Measurements from ENCODE around the gene RTN1. TPM values are rescaled to one million over a fixed set of nuclear protein-coding genes. Genes with fewer than 3 reads are reported as not detected.

RTN1 gene
- total RNA-seq, 1 experiment from 2014 or later, result 1.1 TPM

DNA sequence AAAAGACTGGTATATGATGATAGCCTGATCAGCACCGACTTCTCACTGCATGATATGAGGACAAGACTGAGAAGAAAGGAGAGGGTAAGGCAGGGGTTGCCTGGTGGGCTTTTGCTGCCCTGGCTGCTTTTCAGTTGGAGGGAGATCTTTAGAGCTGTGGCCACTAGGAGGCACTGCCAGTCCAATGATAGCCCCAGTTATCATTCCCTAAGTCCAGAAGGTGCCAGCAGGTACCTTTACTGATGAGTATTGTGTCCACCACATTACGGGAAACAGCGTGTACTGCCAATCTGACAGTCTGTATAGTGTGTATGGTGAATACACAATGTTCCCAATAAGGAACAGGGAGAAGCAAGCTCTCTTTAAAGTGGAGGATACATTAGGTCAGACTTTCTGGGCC lies 238.2 kb downstream of the RTN1 start:
- peaks cover 15% of the 10 kb centered on the region for H3K4me1 Mint-ChIP-seq
- no peak overlapping the region for H3K4me3 Mint-ChIP-seq
- peak; percentile 65 for ATAC-seq
- ChIA-PET CTCF (interaction anchor here (0.6 to 2.6 kb wide), 10 partner anchors 44 to 519 kb away, joined by 3 to 47 read pairs (median 4); partner anchors contain the start of genes CCDC175 and LRRC9), POLR2A (no interaction called here)
- H3K9me3 Mint-ChIP-seq, result peaks cover 21% of the 10 kb centered on the region
- DNase-seq (ENCODE audit: low spot score), result peak; percentile 64
- peaks cover 27% of the 10 kb centered on the region for H3K27me3 Mint-ChIP-seq (ENCODE audit: low read depth)
- H3K36me3 Mint-ChIP-seq, result no peaks in the 10 kb centered on the region
- no peak overlapping the region for H3K27ac Mint-ChIP-seq
- TF ChIP-seq, protein P1, sequence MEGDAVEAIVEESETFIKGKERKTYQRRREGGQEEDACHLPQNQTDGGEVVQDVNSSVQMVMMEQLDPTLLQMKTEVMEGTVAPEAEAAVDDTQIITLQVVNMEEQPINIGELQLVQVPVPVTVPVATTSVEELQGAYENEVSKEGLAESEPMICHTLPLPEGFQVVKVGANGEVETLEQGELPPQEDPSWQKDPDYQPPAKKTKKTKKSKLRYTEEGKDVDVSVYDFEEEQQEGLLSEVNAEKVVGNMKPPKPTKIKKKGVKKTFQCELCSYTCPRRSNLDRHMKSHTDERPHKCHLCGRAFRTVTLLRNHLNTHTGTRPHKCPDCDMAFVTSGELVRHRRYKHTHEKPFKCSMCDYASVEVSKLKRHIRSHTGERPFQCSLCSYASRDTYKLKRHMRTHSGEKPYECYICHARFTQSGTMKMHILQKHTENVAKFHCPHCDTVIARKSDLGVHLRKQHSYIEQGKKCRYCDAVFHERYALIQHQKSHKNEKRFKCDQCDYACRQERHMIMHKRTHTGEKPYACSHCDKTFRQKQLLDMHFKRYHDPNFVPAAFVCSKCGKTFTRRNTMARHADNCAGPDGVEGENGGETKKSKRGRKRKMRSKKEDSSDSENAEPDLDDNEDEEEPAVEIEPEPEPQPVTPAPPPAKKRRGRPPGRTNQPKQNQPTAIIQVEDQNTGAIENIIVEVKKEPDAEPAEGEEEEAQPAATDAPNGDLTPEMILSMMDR (IDR thresholded peaks at IDR 0.05), result peak; percentile 53; the same call in 1 of the 2 replicates
- TF ChIP-seq HMGA2 (CRISPR knock-in tag; IDR thresholded peaks at IDR 0.05), result no peak

DNA sequence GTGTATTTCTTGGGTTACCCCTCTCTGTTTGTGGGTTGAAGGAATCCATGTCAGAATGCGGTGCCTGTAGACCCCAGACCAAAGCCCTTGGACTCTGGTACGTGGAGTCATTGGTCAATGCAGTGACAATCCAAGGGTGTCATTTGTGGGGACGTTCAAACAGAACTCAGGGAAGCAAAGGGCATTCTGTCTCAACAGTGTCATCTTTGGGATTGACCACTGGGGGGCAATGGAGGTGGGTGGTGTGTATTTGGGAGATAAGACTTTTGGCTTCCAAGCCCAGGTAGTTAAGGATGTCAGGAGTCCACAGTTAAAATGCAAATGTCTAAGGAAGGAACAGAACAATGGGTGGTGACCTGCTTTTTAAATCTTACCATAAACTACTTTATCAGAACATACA lies 239.3 kb downstream of the RTN1 start:
- Mint-ChIP-seq H3K4me3 (peak overlapping the region; percentile 77), H3K36me3 (no peaks in the 10 kb centered on the region), H3K27ac (no peak overlapping the region), H3K27me3 (ENCODE audit: low read depth) (peaks cover 27% of the 10 kb centered on the region), H3K9me3 (peaks cover 15% of the 10 kb centered on the region), H3K4me1 (peaks cover 15% of the 10 kb centered on the region)
- TF ChIP-seq, protein P1 (IDR thresholded peaks at IDR 0.05), result peak; percentile 57; the same call in 1 of the 2 replicates
- TF ChIP-seq, protein P2, sequence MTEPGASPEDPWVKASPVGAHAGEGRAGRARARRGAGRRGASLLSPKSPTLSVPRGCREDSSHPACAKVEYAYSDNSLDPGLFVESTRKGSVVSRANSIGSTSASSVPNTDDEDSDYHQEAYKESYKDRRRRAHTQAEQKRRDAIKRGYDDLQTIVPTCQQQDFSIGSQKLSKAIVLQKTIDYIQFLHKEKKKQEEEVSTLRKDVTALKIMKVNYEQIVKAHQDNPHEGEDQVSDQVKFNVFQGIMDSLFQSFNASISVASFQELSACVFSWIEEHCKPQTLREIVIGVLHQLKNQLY (CRISPR knock-in tag; IDR thresholded peaks at IDR 0.05), result no peak
- ATAC-seq (peak; percentile 71), DNase-seq (ENCODE audit: low spot score) (peak; percentile 40)
- CTCF ChIA-PET, result interaction anchor here (2.6 kb wide), 1 partner anchor 55 kb away, joined by 7 read pairs; the partner anchor contains the start of gene CCDC175
- POLR2A ChIA-PET, result no interaction called here

DNA sequence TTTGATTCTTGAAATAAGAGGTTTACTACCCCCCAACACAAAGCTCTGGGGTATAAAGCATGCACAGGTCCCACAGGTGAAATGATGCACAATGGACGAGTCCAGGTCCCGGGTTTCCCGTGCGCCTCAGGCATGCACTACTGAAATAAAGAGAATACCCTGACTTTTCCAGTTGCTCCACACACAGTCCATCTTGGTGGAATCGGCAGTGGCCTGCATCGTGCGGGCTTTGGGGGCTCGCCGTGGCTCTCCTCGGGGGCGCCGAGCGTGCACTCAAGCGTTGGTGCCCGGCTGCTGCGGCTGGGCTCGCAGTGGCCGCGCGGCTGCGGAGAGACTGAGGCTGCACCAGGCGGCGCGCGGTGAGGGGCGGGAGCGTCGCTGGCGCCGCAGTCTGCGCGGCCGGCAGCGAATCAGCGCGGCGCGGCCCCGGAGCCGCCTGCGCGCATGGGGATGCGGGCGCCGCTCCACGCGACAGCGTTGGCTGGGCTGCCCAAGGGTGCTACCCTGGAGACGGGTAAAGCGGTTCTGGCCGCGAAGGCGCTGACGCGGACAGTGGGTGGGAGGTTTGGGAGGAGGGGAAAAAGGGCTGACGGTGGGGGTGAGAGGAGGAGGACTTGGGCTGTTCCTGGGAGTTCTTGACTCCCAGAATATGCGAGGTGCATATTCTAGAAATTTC lies 240.2 kb downstream of the RTN1 start:
- POLR2A ChIA-PET, result no interaction called here
- H3K36me3 Mint-ChIP-seq, result no peaks in the 10 kb centered on the region
- CTCF ChIA-PET, result no interaction called here
- H3K4me3 Mint-ChIP-seq, result peak overlapping the region; percentile 77
- peaks cover 10% of the 10 kb centered on the region for H3K9me3 Mint-ChIP-seq
- no peak overlapping the region for H3K27ac Mint-ChIP-seq
- peaks cover 27% of the 10 kb centered on the region for H3K27me3 Mint-ChIP-seq (ENCODE audit: low read depth)
- H3K4me1 Mint-ChIP-seq, result peaks cover 15% of the 10 kb centered on the region
- DNase-seq (ENCODE audit: low spot score) (peak; percentile 35), ATAC-seq (peak; percentile 84)
- TF ChIP-seq EMX1 (CRISPR knock-in tag; IDR thresholded peaks at IDR 0.05), result no peak
- peak; percentile 72; the same call in 1 of the 2 replicates for TF ChIP-seq ZNF232 (CRISPR knock-in tag; IDR thresholded peaks at IDR 0.05)
- TF ChIP-seq, protein P3, sequence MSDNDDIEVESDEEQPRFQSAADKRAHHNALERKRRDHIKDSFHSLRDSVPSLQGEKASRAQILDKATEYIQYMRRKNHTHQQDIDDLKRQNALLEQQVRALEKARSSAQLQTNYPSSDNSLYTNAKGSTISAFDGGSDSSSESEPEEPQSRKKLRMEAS (CRISPR knock-in tag; IDR thresholded peaks at IDR 0.05), result peak; percentile 30; the same call in 1 of the 2 replicates
- TF ChIP-seq, protein P4, sequence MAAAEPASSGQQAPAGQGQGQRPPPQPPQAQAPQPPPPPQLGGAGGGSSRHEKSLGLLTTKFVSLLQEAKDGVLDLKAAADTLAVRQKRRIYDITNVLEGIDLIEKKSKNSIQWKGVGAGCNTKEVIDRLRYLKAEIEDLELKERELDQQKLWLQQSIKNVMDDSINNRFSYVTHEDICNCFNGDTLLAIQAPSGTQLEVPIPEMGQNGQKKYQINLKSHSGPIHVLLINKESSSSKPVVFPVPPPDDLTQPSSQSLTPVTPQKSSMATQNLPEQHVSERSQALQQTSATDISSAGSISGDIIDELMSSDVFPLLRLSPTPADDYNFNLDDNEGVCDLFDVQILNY (CRISPR knock-in tag; IDR thresholded peaks at IDR 0.05), result peak; percentile 90
- peak; percentile 44; the same call in 1 of the 2 replicates for TF ChIP-seq RELA (CRISPR knock-in tag; IDR thresholded peaks at IDR 0.05; ENCODE audit: borderline replicate concordance)
- TF ChIP-seq ZNF423 (CRISPR knock-in tag; IDR thresholded peaks at IDR 0.05), result no peak
- peak; percentile 54; the same call in 1 of the 2 replicates for TF ChIP-seq TEAD1 (CRISPR knock-in tag; IDR thresholded peaks at IDR 0.05)
- no peak for TF ChIP-seq NR2C2 (CRISPR knock-in tag; IDR thresholded peaks at IDR 0.05)
- TF ChIP-seq ZNF121 (CRISPR knock-in tag; IDR thresholded peaks at IDR 0.05), result no peak
- no peak for TF ChIP-seq JUN (CRISPR knock-in tag; IDR thresholded peaks at IDR 0.05)
- no peak for TF ChIP-seq SMAD3 (CRISPR knock-in tag; IDR thresholded peaks at IDR 0.05; ENCODE audit: borderline replicate concordance)
- TF ChIP-seq TEAD4 (CRISPR knock-in tag; IDR thresholded peaks at IDR 0.05), result no peak
- TF ChIP-seq, protein P5, sequence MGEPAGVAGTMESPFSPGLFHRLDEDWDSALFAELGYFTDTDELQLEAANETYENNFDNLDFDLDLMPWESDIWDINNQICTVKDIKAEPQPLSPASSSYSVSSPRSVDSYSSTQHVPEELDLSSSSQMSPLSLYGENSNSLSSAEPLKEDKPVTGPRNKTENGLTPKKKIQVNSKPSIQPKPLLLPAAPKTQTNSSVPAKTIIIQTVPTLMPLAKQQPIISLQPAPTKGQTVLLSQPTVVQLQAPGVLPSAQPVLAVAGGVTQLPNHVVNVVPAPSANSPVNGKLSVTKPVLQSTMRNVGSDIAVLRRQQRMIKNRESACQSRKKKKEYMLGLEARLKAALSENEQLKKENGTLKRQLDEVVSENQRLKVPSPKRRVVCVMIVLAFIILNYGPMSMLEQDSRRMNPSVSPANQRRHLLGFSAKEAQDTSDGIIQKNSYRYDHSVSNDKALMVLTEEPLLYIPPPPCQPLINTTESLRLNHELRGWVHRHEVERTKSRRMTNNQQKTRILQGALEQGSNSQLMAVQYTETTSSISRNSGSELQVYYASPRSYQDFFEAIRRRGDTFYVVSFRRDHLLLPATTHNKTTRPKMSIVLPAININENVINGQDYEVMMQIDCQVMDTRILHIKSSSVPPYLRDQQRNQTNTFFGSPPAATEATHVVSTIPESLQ (CRISPR knock-in tag; IDR thresholded peaks at IDR 0.05), result no peak
- peak; percentile 52; the same call in 1 of the 2 replicates for TF ChIP-seq NFYB (CRISPR knock-in tag; conservative IDR thresholded peaks at IDR 0.05; ENCODE audit: low read depth)
- TF ChIP-seq, protein P6, sequence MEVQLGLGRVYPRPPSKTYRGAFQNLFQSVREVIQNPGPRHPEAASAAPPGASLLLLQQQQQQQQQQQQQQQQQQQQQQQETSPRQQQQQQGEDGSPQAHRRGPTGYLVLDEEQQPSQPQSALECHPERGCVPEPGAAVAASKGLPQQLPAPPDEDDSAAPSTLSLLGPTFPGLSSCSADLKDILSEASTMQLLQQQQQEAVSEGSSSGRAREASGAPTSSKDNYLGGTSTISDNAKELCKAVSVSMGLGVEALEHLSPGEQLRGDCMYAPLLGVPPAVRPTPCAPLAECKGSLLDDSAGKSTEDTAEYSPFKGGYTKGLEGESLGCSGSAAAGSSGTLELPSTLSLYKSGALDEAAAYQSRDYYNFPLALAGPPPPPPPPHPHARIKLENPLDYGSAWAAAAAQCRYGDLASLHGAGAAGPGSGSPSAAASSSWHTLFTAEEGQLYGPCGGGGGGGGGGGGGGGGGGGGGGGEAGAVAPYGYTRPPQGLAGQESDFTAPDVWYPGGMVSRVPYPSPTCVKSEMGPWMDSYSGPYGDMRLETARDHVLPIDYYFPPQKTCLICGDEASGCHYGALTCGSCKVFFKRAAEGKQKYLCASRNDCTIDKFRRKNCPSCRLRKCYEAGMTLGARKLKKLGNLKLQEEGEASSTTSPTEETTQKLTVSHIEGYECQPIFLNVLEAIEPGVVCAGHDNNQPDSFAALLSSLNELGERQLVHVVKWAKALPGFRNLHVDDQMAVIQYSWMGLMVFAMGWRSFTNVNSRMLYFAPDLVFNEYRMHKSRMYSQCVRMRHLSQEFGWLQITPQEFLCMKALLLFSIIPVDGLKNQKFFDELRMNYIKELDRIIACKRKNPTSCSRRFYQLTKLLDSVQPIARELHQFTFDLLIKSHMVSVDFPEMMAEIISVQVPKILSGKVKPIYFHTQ (CRISPR knock-in tag; IDR thresholded peaks at IDR 0.05), result no peak
- TF ChIP-seq GABPB1 (CRISPR knock-in tag; IDR thresholded peaks at IDR 0.05), result no peak
- no peak for TF ChIP-seq ZNF263 (CRISPR knock-in tag; IDR thresholded peaks at IDR 0.05; ENCODE audit: low read depth)
- no peak; the same call in 1 of the 2 replicates for TF ChIP-seq SP1 (CRISPR knock-in tag; conservative IDR thresholded peaks at IDR 0.05)

All from WTC11 (cell line).